ENCODE measurements around the gene MT1B.

MT1B gene

GRCh38 chr16:56690420-56691122 is 38.9 kb downstream of the MT1B start:
- no peak overlapping the region for H3K27ac ChIP-seq
- no peak for TF ChIP-seq CTCF (conservative IDR thresholded peaks at IDR 0.05)

- H3K27ac ChIP-seq = no peak overlapping the region
These were observed 40.2 kb downstream of the MT1B start for GRCh38 chr16:56691885-56692284.

GRCh38 chr16:56695246-56695645 is 43.6 kb downstream of the MT1B start:
- no peak overlapping the region for H3K27ac ChIP-seq
- TF ChIP-seq CTCF (conservative IDR thresholded peaks at IDR 0.05) = no peak

More at GRCh38 chr16:56691885-56692284, 40.2 kb downstream of the MT1B start:
- no peak for TF ChIP-seq CTCF (conservative IDR thresholded peaks at IDR 0.05)

GRCh38 chr16:56697456-56698155 is 45.9 kb downstream of the MT1B start:
- H3K27ac ChIP-seq = no peak overlapping the region
- no peak for TF ChIP-seq CTCF (conservative IDR thresholded peaks at IDR 0.05)

GRCh38 chr16:56700195-56700594 is 48.5 kb downstream of the MT1B start:
- H3K27ac ChIP-seq = no peak overlapping the region
- TF ChIP-seq CTCF (conservative IDR thresholded peaks at IDR 0.05) = no peak

GRCh38 chr16:56700631-56701030 is 48.9 kb downstream of the MT1B start:
- TF ChIP-seq CTCF (conservative IDR thresholded peaks at IDR 0.05) = no peak
- H3K27ac ChIP-seq = no peak overlapping the region

- no peak overlapping the region for H3K27ac ChIP-seq
- no peak for TF ChIP-seq CTCF (conservative IDR thresholded peaks at IDR 0.05)
These were observed 49.8 kb downstream of the MT1B start for GRCh38 chr16:56701534-56701933.

Measured in VCaP (cell line).